IPS-18a (cell line): ENCODE results near the gene SHQ1.

Source experiments
- H3K27ac ChIP-seq: one replicate; pipeline ENCODE4 v1.5.1; 2013; ENCODE audit warnings: low read length
- H3K27me3 ChIP-seq: one replicate; pipeline ENCODE4 v1.6.1; 2013; ENCODE audit warnings: mild to moderate bottlenecking, low read length; ENCODE audit not compliant: control insufficient read depth, insufficient read depth
- H3K36me3 ChIP-seq: one replicate; pipeline ENCODE4 v1.6.1; 2013; ENCODE audit warnings: low read depth, low read length; ENCODE audit not compliant: control insufficient read depth
- H3K4me1 ChIP-seq: one replicate; pipeline ENCODE4 v1.6.1; 2013; ENCODE audit warnings: low read depth, low read length; ENCODE audit not compliant: control insufficient read depth
- H3K4me3 ChIP-seq: one replicate; pipeline ENCODE4 v1.5.1; 2013; ENCODE audit warnings: low read length
- H3K9ac ChIP-seq: one replicate; pipeline ENCODE4 v1.6.1; 2013; ENCODE audit warnings: mild to moderate bottlenecking, low read length, moderate library complexity
- H3K9me3 ChIP-seq: one replicate; pipeline ENCODE4 v1.6.1; 2013; ENCODE audit warnings: low read depth, low read length; ENCODE audit not compliant: control insufficient read depth

The SHQ1 gene

DNA sequence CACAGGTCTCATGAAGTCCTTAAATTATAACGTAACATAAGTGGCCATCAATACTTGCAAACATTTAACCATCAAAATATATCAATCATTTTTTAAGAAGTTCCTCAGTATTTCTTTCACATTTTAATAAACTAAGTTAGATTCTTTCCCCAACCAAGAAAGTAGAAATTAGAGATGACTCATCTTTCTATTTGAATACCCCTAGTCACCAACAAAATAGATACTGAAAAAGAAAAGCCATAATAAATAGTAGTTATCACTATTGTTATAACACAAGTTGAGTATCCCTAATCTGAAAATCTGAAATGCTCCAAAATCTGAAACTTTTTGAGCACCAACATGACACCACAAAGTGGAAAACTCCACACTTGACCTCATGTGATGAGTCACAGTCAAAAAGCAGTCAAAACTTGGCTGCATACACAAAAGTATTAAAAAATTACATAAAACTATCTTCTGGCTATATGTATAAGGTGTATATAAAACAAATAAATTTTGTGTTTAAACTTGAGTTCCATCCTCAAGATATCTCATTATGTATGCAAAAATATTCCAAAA lies 3.7 kb downstream of the SHQ1 start:
- Histone ChIP-seq H3K4me3 (no peak overlapping the region), H3K27me3 (peaks cover 28% of the 10 kb centered on the region), H3K36me3 (peaks cover 16% of the 10 kb centered on the region), H3K4me1 (peaks cover 9% of the 10 kb centered on the region), H3K9me3 (no peaks in the 10 kb centered on the region), H3K9ac (no peak overlapping the region), H3K27ac (no peak overlapping the region)

GRCh38 chr3:72839057-72839456 lies 9.2 kb downstream of the SHQ1 start:
- Histone ChIP-seq H3K4me1 (no peaks in the 10 kb centered on the region), H3K27ac (no peak overlapping the region), H3K36me3 (peaks cover 20% of the 10 kb centered on the region), H3K4me3 (no peak overlapping the region), H3K9ac (no peak overlapping the region), H3K9me3 (no peaks in the 10 kb centered on the region), H3K27me3 (no peaks in the 10 kb centered on the region)

- H3K36me3 ChIP-seq, result peaks cover 20% of the 10 kb centered on the region
- no peak overlapping the region for H3K9ac ChIP-seq
- H3K9me3 ChIP-seq, result no peaks in the 10 kb centered on the region
Observed at GRCh38 chr3:72836923-72837322, 11.3 kb downstream of the SHQ1 start.

DNA sequence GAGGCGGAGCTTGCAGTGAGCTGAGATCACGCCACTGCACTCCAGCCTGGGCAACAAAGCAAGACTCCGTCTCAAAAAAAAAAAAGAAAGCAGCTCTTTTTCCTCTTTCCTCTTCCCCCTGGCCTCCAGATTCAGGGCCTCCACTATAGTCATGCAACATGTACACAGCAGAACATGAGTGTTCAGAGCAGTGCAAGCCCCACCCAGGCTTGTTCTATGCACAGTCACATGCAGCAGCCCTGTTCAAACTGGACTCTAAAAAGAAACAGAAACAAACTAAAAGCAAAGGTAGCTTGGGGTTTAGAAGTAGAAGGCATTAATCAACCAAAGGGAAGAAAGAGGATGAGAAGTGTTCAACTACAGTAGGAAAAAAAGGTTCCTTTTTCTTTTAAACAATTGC lies 11.8 kb downstream of the SHQ1 start:
- H3K4me3 ChIP-seq, result no peak overlapping the region
- H3K27ac ChIP-seq, result no peak overlapping the region
- H3K9ac ChIP-seq, result no peak overlapping the region
- H3K9me3 ChIP-seq, result no peaks in the 10 kb centered on the region
- no peaks in the 10 kb centered on the region for H3K4me1 ChIP-seq
- peaks cover 15% of the 10 kb centered on the region for H3K36me3 ChIP-seq
- no peaks in the 10 kb centered on the region for H3K27me3 ChIP-seq

More at GRCh38 chr3:72836923-72837322, 11.3 kb downstream of the SHQ1 start:
- H3K4me3 ChIP-seq, result no peak overlapping the region
- no peaks in the 10 kb centered on the region for H3K4me1 ChIP-seq
- H3K27ac ChIP-seq, result no peak overlapping the region
- no peaks in the 10 kb centered on the region for H3K27me3 ChIP-seq

GRCh38 chr3:72830452-72831223 lies 17.6 kb downstream of the SHQ1 start:
- no peaks in the 10 kb centered on the region for H3K27me3 ChIP-seq
- no peaks in the 10 kb centered on the region for H3K9me3 ChIP-seq
- no peak overlapping the region for H3K9ac ChIP-seq
- no peak overlapping the region for H3K4me3 ChIP-seq
- H3K27ac ChIP-seq, result no peak overlapping the region
- H3K4me1 ChIP-seq, result no peaks in the 10 kb centered on the region
- no peaks in the 10 kb centered on the region for H3K36me3 ChIP-seq

DNA sequence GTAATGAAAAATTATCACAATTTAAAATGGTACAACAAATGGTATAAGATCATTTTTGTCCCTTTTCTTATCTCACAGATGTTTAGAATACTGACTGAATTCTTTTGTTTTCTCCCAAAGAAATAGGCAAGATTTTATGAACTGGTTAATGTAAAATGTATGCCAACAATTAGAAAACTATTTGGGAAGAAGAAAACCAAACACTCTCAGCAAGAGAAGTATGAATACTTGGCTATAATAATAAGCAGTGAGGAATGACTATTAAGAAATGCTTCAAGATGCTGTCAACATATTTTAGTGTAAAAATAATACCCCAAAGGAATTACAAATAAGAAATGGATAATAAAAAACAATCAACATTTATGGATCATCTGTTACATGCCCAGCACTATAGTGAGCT lies 18.5 kb downstream of the SHQ1 start:
- H3K4me3 ChIP-seq, result no peak overlapping the region
- H3K36me3 ChIP-seq, result no peaks in the 10 kb centered on the region

GRCh38 chr3:72821161-72821781 lies 27.0 kb downstream of the SHQ1 start:
- Histone ChIP-seq H3K4me1 (no peaks in the 10 kb centered on the region), H3K27ac (no peak overlapping the region), H3K36me3 (no peaks in the 10 kb centered on the region), H3K9ac (no peak overlapping the region), H3K9me3 (no peaks in the 10 kb centered on the region), H3K27me3 (no peaks in the 10 kb centered on the region), H3K4me3 (no peak overlapping the region)

More for the DNA sequence above, 18.5 kb downstream of the SHQ1 start:
- H3K9me3 ChIP-seq, result no peaks in the 10 kb centered on the region
- no peak overlapping the region for H3K9ac ChIP-seq
- H3K27ac ChIP-seq, result no peak overlapping the region
- no peaks in the 10 kb centered on the region for H3K27me3 ChIP-seq
- H3K4me1 ChIP-seq, result no peaks in the 10 kb centered on the region

DNA sequence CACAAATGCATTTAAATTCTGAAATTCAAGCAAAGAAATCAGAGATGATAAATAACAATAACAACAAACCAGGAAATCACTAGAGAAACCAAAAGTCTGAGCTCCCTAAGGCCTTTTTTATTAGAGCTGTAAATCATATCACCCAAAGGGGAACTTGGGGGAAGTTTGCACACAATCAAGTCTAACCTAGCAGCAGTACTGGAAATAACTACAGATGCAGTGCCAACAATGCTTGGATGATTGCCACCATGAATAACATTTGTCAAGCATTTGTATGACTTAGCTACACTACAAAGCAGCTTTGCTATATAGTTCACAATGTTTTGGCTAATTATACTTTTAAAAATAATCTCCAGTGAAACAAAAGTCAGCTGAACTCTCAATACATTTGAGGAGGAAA lies 27.8 kb downstream of the SHQ1 start:
- Histone ChIP-seq H3K4me1 (no peaks in the 10 kb centered on the region), H3K4me3 (no peak overlapping the region), H3K36me3 (no peaks in the 10 kb centered on the region), H3K9ac (no peak overlapping the region), H3K27ac (no peak overlapping the region), H3K9me3 (no peaks in the 10 kb centered on the region), H3K27me3 (no peaks in the 10 kb centered on the region)

DNA sequence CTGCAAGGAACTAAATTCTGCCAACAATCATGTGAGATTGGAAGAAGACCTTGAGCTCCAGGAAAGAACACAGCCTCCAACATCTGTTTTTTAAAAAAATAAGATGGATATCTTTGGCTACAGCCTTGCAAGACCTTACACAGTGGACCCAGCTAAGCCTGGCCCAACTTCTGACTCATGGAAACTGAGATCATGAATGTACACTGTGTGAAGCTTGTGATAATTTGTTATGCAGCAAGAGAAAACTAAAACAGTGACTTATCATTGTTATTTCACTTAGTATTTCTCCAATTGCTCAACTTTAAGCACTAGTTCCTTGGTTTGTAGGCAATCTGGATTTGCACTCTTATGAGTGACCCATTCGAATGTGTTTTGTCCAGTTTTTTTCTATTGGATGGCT lies 29.3 kb downstream of the SHQ1 start:
- Histone ChIP-seq H3K4me3 (no peak overlapping the region), H3K27me3 (no peaks in the 10 kb centered on the region), H3K4me1 (no peaks in the 10 kb centered on the region), H3K9me3 (no peaks in the 10 kb centered on the region), H3K36me3 (no peaks in the 10 kb centered on the region), H3K27ac (no peak overlapping the region), H3K9ac (no peak overlapping the region)

DNA sequence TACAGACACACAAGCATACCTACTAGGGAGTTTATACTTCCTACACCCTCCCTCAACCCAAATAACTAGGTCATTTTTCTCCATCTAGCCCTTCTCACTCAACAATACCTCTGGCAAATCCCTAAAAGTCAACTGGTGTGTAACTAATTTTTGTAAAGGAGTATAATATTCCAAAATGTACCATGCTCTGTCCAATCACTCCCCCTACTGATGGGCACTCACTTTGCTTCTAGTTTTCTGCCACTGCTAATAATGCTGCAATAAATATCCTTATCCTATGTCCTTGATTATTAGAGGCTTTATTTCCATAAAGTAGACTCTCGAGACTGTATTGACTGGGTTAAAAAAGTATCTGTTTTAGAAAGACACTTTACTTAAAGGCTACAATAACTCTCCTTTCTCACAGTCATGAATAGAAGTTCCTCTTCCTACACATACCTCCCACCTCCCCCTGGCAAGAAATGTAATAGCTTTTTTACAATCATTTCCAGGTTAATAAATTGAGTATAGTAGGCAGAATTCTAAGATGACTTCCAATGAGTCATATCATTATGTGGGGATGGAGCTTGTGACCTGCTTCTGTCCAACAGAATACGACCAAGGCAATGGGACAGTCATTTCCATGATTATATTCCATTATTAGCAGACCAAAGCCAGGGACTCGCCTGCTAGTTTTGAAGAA lies 30.0 kb downstream of the SHQ1 start:
- H3K9me3 ChIP-seq, result no peaks in the 10 kb centered on the region

GRCh38 chr3:72816862-72817355 lies 31.3 kb downstream of the SHQ1 start:
- no peak overlapping the region for H3K9ac ChIP-seq
- H3K4me3 ChIP-seq, result no peak overlapping the region
- H3K9me3 ChIP-seq, result no peaks in the 10 kb centered on the region
- no peaks in the 10 kb centered on the region for H3K27me3 ChIP-seq
- peaks cover 9% of the 10 kb centered on the region for H3K4me1 ChIP-seq
- H3K36me3 ChIP-seq, result no peaks in the 10 kb centered on the region
- no peak overlapping the region for H3K27ac ChIP-seq

More for the DNA sequence above, 30.0 kb downstream of the SHQ1 start:
- Histone ChIP-seq H3K4me3 (no peak overlapping the region), H3K27me3 (no peaks in the 10 kb centered on the region), H3K4me1 (no peaks in the 10 kb centered on the region), H3K27ac (no peak overlapping the region), H3K9ac (no peak overlapping the region), H3K36me3 (no peaks in the 10 kb centered on the region)
